WI38 (cell line): ENCODE results near the gene ERH.
A peak's percentile ranks its signal among the peaks of the same experiment; 100 is the strongest.

Source experiments
- H3K4me3 ChIP-seq: 2 replicates; pipeline ENCODE4 v1.5.1; 2011; ENCODE audit warnings: low read depth, mild to moderate bottlenecking, control low read depth, low read length
- CTCF ChIP-seq: IDR thresholded peaks from 2 replicates; pipeline ENCODE4 v1.5.1; 2012; ENCODE audit warnings: low read depth, mild to moderate bottlenecking, control low read depth, low read length

The ERH gene

DNA sequence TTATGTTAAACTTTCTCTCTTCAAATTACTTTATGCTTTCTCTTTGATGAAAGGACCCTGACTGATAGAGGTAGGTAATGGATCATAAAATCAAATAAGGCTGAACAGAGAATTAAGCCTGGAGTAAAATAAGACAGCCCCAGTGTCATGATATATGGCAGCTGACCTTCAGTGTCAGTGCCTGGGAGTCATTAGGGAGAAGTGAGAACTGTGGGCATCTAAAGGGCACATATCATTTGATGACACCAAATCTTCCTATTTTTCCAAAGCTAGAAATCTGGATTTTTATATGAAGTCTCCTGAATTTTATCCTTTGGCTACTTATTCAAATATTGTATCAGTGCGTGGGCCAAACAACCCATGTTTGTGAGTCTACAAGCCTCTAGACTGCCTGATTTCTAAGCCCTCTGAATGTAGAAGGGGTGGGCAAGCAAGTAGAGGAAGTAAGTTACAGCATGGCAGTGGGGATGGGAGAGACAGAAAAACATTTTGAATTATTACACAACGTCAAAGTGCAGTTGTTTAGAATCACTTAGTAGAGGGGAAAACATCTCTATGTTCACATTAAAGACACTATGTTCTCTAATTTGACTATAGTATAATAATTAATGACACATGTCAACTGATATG lies 10.3 kb upstream of the ERH start:
- no peak for TF ChIP-seq CTCF

DNA sequence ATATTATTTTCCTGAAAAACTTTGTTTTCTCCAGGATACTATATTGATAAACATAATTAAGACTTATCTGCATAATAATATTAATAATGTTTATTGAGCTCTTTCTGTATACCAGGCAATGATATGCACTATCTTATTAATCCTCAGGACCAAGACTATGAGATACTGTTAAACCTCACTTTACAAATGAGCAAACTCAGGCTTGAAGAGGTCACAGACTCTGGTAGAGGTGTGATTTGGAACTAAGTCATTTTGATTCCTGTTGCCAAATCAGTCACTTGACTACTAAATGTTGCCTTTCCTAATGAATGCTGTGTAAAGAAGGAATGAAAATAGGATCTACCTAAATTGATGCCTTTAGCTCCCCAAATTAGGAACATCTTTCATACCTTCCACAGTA lies 7.7 kb upstream of the ERH start:
- H3K4me3 ChIP-seq, result no peak overlapping the region
- TF ChIP-seq CTCF, result no peak

More for the DNA sequence above, 10.3 kb upstream of the ERH start:
- H3K4me3 ChIP-seq, result no peak overlapping the region

GRCh38 chr14:69404883-69405282 lies 6.8 kb upstream of the ERH start:
- no peak for TF ChIP-seq CTCF
- no peak overlapping the region for H3K4me3 ChIP-seq

GRCh38 chr14:69404478-69404877 lies 6.4 kb upstream of the ERH start:
- TF ChIP-seq CTCF, result no peak
- H3K4me3 ChIP-seq, result no peak overlapping the region

DNA sequence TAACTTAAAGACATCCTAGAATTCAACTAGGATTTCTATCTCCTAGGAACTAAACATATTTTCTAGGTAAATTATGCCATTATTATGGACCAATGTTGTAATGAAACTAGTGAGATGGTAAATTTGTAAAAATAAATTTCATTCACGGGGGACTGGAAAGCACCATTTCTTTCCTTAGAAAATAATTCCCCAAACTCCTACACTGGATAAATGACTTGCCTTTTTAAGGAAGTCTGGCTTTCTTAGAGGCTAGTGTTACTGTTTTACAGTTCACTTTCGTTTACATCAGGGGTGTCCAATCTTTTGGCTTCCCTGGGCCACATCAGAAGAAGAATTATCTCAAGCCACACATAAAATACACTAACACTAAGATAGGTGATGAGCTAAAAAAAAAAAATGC lies 3.7 kb upstream of the ERH start:
- H3K4me3 ChIP-seq, result no peak overlapping the region
- TF ChIP-seq CTCF, result no peak

DNA sequence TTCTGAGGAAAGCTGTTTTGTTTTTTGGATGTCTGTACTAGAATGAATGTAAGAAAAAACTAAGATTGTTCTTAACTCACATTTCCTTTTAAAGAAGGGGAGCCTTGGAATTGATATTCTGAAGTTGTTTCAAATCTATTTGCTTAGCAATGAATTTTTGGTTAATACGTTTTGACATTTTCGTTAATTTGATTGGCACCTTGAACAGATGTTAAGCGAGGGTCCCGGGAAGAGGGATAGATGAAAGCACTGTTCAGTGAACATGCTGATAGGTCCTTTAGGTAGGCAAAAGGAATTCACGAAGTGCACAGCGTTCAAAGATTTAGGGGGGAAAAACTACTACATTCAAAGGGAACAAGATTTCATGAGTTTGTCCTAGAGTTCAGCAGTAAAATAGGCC lies 2.1 kb upstream of the ERH start:
- TF ChIP-seq CTCF, result no peak
- H3K4me3 ChIP-seq, result peak overlapping the region; percentile 93

- no peak for TF ChIP-seq CTCF
- peak overlapping the region; percentile 93 for H3K4me3 ChIP-seq
These were observed 1.7 kb upstream of the ERH start for GRCh38 chr14:69399750-69400149.
